Colon (tissue), 2 donors: ENCODE measurements around the gene TOR2A.

Experiments used
- FAIRE-seq: peaks from 2 replicates; lab custom pipeline; 2012; peaks lifted over from hg19 to GRCh38; lab: Jason Lieb, UNC
- donor health status: control.
- donor health status: control.

The TOR2A gene

DNA sequence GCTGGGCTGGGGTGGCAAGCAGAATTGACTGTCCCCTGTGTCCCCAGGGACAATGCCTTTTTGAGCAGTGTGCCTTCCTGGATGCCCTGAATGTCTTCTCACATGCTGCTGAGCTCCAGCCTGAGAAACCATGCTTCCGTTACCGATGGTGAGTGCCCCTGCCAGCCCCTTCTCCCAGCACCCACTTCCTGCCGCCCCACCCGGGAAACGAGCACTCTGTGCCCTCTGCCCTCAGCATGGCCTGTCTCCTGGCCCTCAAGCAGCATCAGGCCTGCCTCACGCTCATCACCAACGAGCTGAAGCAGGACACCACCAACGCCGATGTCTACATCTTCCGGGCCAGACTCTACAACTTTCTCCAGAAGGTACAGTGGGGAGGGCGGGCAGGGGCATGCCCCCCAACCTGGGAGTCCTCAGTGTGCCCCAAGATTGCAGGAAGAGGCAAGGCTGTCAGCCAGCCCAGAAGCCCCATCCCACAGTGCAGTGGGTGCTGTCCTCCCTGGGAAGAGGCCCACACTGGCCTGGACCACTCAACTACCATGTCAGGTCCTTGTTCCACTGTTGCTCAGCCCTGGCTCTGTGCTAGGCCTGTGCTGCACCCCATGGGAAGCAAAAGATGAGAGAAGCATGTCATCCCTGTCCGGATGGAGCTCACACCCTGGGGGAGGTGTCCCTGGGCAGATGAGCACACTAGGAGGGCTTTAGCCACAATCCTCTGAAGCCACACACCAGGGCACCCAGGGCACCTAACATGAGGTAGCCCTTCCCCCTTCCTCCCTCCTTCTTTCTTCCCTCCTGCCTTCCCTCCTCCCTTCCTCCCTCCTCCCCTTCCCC, 14.8 kb downstream of the TOR2A start:
- FAIRE-seq, result no peak

DNA sequence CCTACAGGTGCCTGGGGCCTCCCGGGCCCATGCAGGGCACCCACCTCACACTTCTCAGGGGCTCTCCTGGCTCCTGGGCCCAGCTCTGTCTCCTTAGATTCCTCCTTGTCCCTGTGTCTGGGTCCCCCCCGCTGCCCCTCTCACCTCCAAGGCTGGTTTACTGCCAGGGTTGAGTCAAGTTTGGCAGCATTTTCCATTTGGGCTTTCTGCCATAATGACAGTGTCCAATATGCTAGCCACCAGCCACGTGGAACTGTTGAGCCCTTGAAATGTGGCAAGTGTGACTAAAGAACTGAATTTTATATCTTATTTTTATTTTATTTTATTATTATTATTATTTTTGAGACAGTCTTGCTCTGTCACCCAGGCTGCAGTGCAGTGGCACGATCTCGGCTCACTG, 17.3 kb downstream of the TOR2A start:
- no peak for FAIRE-seq

DNA sequence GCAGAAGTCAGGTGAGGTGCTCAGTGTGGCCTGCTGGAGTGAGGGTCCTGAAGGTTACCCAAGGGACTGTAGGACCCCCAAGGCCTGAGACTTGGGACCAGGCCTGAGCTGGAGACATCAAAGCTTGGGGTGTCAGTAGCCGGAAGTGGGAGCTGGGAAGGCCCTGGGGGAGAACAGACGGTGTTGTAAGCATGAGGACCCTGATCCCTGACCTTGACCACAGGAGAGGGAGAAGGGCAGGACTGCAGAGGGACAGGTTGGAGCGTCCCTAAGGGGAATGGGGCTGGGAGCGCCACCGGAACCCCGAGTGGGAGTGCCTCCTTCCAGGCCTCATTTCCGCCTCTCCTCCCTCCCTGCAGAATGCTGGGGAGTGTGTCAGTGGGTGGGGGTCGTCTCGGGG, 18.7 kb downstream of the TOR2A start:
- FAIRE-seq, result no peak

DNA sequence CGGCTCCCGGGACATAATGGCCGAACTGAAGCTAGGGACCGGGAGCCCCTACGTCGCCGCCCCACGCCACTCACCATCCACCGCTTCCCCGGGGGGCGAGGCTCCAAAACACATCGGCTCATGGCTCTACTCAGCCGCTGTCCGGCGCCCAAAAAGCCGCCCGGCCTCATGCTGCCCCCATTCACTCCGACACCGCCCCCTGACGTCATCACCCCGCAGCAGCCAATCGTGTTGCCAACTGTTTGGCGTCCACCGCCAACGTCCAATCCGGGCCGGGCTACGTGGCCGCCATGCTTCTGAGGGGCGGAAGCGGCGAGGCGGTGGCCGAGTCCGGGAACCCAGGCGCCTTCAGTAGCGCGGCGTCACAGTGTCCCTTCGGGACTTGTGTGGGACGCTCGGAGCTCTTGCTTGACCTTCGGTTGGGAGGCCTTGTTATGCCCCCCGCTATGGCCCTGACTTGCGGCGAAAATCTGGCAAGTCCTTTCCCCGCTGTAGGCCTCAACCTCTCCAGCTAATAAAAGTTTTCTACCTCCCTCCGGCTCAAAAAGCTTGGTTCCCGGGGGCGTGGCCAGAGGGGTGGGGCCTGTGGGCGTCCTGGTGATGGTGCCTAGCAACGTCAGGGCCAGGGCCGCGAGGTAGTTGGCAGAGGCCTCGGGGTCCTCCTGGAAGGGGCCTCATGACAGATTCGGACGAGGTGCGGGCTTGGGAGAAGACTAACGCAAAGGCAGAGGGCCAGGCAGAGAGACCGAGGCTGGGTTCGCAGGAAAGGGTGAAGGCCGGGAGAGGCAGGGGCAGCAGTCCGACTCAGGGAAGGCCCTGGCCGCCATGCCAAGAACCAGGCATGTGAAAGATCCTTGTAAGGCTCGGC, 19.4 kb downstream of the TOR2A start, which contains the start of the genes PTRH1 and TTC16:
TSS of gene PTRH1 (minus strand) at position 194 of the 868 bp plus-strand sequence. CDS start at position 170, 24 bp downstream.
TSS of gene TTC16 (plus strand) at position 610 of the 868 bp plus-strand sequence. CDS start at position 677, 67 bp downstream.
- no peak for FAIRE-seq

DNA sequence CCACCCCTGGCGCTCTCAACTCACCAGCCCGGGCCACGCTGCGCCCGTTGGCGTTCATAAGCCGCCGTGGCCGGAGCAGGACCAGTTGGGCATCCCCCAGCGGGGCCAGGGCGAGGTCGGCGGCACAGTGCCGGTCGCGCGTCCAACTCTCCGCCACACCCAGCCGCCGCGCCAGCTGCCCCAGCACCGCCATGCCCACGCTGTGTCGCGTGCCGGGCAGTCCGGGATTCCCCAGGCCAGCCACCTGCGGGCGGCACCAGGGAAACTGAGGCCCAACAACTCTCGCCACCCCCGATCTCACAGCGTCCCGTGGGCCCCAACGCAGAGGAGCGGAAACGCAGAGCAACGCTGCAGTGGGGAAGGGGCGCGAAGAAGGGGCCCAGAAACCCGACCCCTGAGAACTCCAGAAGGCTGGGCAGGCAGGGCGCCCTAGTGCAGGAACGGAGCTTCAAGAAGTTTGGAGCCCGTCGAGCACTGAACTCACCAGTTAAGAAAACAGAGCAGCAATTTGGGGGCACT, 20.1 kb downstream of the TOR2A start:
- FAIRE-seq, result no peak

DNA sequence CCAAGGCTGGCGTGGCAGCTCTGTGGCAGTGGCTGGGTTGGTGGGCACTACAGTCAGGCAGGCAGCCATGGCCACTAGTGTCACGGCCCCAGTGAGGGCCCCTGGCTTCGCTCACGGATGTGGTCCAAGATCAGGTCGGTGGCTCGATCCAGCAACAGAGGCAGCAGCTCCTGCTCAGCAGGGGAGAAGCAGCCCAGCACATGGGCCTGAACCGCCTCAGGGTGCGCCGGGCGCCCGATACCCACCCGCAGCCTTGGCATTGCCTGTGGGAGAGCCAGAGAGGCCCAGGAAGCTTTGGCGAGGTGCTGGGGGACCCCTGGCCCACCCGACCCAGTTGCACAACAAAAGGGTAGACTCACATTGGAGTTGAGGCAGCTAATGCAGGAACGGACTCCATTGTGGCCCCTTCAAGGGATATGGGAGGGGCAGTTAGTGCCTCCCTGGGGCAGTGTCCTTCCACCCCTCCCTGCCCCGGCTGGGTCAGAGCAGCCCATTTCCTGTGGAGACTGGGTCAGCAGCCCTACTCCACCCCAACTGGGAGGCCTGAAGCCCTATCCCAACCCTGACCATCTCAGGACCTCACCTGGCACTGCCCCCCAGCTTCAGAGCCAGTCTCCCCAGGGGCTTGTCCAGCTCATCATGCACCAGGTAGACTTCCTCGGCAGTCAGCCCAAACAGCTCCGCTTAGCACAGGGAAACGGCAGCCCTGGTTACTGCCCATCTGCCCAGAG, 20.9 kb downstream of the TOR2A start:
- FAIRE-seq, result no peak

DNA sequence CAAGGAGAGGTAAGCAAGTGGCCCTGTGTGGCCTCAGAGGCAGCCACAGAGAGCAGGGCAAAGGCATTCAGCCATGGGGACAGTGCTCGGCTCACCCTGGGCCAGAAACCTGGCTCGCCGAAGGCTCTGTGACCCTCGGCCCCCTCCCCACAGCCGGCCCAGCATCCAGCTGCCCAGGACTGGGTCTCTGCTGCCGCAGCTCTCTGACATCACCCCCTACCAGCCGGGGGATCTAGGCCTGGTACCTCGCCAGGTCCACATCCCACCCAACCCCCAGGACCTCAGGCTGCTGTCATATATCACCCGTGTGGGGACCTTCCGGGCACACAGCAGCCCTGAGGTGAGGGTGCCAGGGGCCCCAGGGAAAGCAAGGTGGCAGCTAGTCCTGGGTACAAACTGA, 22.2 kb downstream of the TOR2A start:
- FAIRE-seq, result no peak

DNA sequence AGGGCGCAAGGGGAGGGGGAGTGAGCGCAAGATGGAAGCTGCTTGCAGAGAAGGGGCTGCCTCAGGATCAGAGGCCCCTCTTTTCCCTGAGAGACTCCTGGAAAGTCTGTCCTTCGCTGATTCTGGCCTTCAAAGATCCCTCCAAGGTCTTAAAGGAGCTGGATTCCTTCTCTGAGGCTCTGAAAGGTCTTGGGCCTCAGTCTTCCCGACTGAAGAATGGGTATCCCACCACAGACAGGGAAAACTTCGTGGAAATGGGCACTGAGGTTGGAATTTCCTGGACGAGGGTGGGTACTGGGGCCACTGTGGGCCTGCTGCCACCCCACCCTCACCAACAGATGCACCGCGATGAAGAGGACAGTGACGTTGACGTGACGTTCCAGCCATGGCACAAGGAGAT, 22.7 kb downstream of the TOR2A start:
- no peak for FAIRE-seq

DNA sequence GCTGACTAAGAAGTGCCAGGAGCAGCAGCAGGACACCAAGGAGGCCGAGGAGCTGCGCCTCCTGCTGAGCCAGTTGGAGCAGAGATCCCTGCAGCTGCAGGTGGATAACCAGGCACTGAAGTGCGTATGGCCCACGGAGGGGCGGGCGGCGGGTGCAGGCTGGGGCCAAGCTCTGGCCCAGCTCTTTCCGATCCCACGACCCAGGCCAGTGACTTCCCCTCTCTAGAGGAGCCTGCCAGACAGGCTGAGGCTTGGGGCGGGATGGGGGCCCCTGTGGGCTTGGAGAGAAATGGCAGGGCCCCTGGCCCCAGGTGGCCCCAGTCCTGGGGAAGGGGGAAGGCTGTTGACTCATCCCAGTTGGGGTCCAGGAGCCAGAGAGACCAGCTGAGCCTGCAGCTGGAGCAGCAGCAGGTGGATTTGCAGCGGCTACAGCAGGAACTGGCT, 23.2 kb downstream of the TOR2A start:
- no peak for FAIRE-seq

DNA sequence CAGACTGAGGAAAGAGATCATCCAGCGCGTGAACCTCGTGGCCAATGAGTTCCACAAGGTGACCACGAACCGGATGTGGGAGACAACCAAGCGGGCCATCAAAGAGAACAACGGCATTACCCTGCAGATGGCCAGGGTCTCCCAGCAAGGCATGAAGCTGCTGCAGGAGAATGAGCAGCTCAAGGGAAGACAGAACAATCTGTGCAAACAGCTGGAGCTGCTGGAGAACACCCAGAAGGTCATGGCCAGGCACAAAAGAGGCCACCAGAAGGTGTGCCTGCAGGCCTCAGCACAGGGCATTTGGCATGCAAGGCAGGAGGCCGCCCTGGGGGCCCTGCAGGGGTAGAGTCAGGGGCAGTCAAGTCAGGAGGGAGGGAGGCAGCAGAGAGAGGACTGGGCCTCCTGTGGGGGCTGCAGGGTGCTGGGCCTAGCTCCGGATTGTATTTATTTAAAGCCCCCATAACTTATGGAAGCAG, 23.8 kb downstream of the TOR2A start:
- FAIRE-seq, result no peak

DNA sequence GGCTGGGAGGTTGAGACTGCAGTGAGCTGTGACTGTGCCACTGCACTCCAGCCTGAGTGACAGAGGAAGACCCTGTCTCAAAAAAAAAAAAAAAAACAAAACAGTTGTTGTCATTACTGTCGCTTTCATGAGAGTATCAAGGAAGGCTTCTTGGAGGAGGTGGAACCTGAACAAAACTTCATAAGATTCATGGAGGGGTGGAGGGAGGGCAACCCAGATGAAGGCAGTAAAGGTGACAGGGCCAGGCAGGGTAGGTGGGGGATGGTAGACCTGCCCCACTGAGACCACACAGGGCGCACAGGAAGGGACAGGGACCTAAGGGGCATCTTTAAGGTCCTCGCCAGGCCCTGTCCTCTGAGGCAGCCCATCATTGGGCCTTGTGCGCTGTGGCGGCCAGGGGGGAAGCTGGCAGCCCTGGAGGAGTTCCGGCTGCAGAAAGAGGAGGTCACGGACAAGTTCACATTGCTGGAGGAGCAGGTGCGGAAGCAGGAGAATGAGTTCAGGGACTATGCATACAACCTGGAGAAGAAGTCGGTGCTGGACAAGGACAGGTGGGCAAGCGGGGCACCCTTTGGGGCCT, 24.8 kb downstream of the TOR2A start:
- FAIRE-seq, result no peak

DNA sequence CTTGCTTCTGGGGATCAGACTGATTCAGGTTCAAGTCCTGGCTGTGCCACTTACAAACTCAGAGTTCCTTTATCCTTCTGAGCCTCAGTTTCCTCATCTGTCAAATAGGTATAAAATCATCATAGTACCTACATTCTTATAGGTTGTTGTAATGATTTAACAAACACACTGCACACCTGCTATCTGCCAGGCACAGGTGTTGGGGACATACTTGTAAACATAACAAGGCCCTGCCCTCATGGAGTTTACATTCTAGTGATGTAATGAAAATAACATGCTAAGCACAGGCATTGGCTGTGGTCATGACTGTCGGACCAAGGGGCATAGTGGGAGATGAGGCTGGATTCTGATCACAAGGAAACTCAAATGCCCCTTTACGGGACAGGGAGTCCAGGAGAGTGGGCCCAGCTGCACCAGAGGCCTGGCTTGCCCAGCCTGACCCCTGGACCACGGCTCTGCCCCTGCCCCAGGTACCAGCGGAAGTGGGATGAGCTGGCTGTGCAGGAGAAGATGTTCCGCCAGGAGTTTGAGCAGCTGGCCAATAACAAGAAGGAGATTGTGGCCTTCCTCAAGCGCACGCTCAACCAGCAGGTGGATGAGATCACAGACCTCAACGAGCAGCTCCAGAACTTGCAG, 26.0 kb downstream of the TOR2A start:
- no peak for FAIRE-seq

DNA sequence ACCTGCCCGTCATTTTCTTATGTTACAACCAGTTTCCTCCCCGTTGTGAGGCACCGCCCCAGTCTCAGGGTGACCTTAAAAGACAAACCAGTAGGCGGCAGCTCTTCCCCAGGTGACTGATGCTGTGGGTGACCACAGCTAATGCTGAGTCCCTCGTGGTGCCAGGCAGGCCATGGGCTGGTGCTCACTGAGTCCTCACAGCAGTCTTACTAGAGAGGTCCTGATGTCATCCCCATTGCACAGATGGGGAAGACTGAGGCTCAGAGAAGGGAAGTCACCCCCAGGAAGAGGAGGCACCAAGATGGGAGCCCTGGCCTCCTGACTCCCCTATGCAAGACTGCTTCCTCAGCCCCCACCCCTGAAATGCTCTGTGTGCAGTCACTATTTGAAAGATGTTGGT, 27.3 kb downstream of the TOR2A start:
- FAIRE-seq, result no peak

DNA sequence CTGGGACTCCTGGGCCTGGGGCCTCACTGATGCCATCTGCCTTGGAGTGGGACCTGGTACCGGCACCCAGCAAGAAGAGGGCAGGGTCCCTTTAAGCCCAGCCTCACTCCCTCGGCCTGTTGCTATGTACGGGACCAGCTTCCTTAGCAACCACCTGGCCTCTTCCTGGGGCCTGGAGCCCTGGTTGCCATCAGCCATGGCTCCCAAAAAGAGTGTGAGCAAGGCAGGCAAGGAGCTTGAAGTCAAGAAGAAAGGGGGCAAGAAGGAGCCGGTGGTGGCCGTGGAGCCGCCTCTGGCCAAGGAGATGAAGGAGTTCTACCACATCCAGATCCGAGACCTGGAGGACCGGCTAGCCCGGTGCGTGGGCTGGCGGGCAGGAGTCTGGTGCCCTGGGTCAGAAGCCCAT, 28.3 kb downstream of the TOR2A start, which contains the start of gene CFAP157:
TSS of gene CFAP157 (plus strand) at position 153 of the 406 bp plus-strand sequence. CDS start at position 197, 44 bp downstream.
- no peak for FAIRE-seq

DNA sequence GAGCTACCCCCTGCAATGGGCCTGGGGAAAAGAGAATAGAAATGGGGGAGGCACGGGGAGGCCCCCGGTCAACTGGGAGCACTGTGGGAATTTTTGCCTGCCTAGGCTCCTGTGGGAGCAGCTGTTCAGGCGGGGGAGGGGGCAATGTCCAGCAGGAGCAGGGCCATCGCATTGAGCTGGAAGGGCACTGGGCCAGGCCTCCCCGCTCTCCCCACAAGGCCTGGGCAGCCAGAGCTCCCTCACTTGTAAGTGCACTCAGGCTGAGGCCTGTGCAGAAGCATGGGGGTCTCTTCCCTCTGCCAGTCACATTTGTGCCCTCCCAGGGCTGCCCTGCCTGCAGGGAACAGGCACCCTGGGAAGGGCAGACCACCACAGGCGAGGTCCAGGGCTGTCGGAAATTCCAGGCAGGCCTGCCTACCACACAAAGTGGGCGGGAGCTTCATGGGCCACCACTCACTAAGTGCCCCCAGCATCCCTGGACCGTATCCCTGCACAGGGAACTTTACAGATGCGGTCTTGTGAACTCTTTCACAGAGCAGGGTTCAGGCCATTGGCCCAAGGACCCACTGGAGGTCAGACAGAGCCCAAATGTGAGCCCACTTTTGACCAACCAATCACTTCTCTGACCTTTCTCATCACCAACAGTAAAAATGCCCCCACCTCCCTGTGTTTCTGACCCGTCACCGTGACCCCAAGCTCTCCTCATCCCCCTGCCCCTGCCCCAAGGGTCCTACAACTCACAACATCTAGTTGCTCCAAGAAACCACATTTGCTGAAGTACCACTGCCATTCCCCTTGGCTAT, 29.3 kb downstream of the TOR2A start:
- no peak for FAIRE-seq

DNA sequence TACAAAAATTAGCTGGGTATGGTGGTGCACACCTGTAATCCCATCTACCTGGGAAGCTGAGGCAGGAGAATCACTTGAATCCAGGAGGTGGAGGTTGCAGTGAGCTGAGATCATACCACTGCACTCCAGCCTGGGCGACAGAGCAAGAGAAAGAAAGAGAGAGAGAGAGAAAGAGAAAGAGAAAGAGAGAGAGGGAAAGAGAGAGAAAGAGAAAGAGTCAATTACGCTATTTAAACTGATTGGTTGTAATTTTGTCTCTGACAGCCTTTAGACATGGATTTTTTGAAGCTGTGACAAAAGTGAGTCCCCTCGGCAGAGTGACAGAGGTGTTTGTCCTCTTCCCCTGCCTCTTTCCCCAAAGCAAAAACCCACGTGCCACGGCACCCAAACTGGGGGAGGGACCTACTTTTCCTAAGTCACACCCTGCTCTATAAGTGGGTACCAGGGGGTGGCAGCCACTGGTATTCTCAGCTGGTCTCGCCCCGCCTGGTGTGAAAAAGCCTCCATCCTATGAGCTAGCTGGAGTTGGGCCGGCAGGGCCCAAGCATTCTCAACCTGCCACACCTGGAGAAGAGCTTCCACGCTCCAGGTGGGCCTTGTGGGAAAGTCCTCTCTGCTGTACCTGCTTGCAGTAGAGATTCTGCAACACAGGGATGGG, 31.7 kb downstream of the TOR2A start:
- no peak for FAIRE-seq

DNA sequence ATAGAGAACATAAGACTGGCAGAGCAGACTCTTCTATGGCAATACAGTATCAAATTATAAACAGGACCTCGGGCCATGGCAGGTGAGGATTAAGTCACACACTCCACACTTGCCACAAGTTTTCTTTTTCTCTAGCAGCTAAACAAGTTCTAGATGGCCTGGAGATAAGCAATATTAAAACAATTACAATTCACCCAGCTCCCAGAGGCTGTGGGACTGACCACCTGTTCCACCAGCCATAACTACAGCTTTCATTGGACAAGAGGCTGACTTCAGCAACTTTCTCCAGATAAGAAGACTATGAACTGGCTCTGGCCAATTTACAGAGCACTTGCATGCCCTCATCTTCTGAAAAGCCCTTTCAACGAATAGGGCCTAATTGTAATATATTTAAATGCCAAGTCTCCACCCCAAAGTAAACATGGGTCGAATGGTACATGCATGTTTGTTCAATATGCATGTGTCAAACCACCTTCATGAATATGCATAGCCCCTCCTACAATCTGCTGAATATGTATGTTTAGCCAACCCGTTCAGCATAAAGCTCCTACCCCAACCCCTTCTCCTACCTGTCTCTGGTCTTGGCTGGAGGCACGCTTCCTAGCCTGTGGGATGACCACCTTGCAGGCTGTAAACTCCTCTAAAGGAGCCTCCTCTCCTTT, 34.4 kb downstream of the TOR2A start:
- no peak for FAIRE-seq

DNA sequence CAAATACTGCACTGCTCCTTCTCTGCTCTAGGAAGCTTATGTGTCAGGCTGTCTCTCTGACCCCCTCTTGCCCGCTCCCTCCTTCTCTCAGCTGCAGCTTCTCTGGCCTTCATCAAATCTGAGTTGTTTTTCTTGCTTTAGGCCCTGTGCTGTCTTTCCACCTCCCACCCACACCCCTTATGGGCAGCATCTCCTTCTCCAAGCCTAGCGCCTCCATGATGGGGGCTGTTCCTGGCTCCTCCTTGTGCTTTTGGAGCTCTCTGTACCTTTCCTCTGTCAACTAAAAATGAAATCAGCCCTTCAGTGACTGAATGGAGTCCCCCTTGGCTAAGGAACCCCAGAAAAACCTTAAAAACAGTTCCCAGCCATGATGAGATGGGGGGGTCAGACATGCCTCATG, 35.0 kb downstream of the TOR2A start:
- FAIRE-seq, result no peak
